ENCODE data around the gene TMEM121. TPM values are rescaled to one million over a fixed set of nuclear protein-coding genes. Genes with fewer than 3 reads are reported as not detected.
"Not testable (repeated sequence)": the region's sequence is repeated elsewhere in the genome, so short reads cannot be mapped to it uniquely, and the experiment has no call there.

TMEM121 gene
- total RNA-seq, 1 experiment from 2014 or later = not detected

DNA sequence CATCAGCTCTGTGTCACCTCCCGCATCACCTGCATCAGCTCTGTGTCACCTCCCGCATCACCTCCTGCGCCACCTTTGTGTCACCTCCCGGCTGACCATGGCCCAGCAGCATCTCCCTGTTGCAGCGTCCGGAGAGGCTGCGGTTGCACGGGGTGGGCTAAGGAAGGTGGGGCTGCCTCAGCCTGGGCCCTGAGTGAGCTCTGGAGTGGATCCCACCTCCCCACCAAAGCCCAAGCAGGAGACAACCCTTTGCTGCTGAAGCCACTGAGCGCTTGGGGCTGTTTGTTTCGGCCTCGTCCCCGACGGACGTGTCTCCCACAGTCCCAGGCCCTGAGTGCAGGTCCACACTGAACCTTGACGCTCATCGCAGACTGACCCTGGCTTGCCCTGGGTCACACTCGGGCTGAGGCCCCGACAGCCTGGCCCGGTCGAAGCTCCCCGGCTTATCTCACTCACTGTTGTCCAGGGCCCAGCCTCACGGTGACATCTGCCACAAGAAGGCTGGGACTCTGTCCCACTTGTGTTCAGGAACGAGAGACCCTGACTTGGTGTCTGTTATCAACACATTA, 12.2 kb downstream of the TMEM121 start:
- Histone ChIP-seq H4K20me1 (ENCODE audit: insufficient read depth, low read depth, low read length) (no peaks in the 10 kb centered on the region; the same call in 1 of the 2 replicates), H3K27ac (ENCODE audit: low read length) (no peak overlapping the region), H3K9me2 (replicated peaks; ENCODE audit: insufficient read depth, low read length) (no peaks in the 10 kb centered on the region), H3K27me3 (ENCODE audit: low read length) (peaks cover 1% of the 10 kb centered on the region; the same call in 1 of the 2 replicates), H3K9ac (ENCODE audit: low read length) (no peak overlapping the region), H3K36me3 (ENCODE audit: insufficient read depth, low read length) (no peaks in the 10 kb centered on the region), H3K4me1 (ENCODE audit: low read length) (no peaks in the 10 kb centered on the region), H3K79me2 (ENCODE audit: low read length) (no peaks in the 10 kb centered on the region), H3K9me3 (ENCODE audit: low read length) (peaks cover 8% of the 10 kb centered on the region), H3K4me2 (ENCODE audit: low read depth, low read length, poor library complexity, severe bottlenecking) (no peak overlapping the region), H3K4me3 (ENCODE audit: low read length) (no peak overlapping the region), H2AFZ (ENCODE audit: low read length) (no peak overlapping the region)
- DNase-seq = no peak

DNA sequence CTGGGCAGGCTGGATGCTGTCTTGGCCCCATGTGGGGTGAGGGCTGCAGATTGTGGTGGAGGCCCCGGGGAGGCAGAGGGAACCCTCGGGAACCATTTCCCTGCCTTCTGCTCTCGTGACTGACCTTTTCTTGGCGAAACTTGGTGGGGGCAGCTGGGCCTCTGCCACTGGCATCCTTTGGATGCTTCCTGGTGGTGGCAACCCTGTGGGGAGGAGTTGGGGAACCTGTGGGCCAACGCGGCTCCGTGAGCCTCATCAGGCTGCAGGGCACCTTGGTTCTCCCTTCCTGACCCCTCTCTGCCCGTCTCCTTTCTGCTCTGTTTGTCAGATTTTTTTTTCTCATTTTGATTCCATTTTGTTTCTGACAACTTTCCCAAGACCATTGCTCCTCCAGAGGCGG, 14.4 kb downstream of the TMEM121 start:
- Histone ChIP-seq H3K9me3 (ENCODE audit: low read length) (peaks cover 10% of the 10 kb centered on the region), H2AFZ (ENCODE audit: low read length) (no peak overlapping the region), H3K36me3 (ENCODE audit: insufficient read depth, low read length) (no peaks in the 10 kb centered on the region), H3K4me3 (ENCODE audit: low read length) (no peak overlapping the region), H3K4me2 (ENCODE audit: low read depth, low read length, poor library complexity, severe bottlenecking) (no peak overlapping the region), H3K9ac (ENCODE audit: low read length) (no peak overlapping the region), H3K27me3 (ENCODE audit: low read length) (peaks cover 4% of the 10 kb centered on the region; the same call in 1 of the 2 replicates), H3K9me2 (replicated peaks; ENCODE audit: insufficient read depth, low read length) (no peaks in the 10 kb centered on the region), H3K4me1 (ENCODE audit: low read length) (no peaks in the 10 kb centered on the region), H4K20me1 (ENCODE audit: insufficient read depth, low read depth, low read length) (no peaks in the 10 kb centered on the region; the same call in 1 of the 2 replicates), H3K27ac (ENCODE audit: low read length) (no peak overlapping the region), H3K79me2 (ENCODE audit: low read length) (no peaks in the 10 kb centered on the region)
- DNase-seq = no peak

DNA sequence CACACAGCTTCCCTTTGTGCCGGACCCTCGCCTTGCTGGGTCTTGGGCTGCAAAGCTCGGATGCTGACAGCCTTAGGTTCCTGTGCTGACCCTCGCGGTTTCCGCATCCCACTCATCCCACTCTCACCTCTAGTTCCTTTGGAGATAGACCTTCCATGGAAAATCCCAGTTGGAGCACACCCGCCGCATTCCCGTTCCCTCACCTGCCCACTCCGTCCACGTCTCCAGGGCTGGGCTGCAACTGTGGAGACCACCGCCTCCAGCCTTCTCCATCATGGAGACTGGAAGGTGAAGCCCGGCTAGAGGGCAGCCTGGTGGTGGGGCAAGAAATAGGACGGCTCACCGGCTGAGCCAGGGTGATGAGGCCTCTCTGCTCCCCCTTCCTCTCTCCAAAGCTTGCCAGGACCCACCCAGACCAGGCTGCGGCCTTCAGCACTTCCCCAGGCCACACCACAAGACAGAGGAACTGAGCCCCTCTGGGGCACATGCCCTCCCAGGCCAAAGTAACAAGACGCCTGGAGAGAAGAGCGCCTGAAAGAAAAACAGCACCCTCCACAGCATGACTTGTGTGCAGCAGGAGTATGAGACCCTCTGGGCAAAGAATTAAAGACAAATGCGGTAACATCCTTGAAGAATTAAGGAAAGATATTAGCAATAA, 15.0 kb downstream of the TMEM121 start:
- DNase-seq = no peak
- Histone ChIP-seq H3K9me3 (ENCODE audit: low read length) (peaks cover 10% of the 10 kb centered on the region), H3K79me2 (ENCODE audit: low read length) (no peaks in the 10 kb centered on the region), H3K27ac (ENCODE audit: low read length) (no peak overlapping the region), H3K4me3 (ENCODE audit: low read length) (no peak overlapping the region), H3K4me2 (ENCODE audit: low read depth, low read length, poor library complexity, severe bottlenecking) (no peak overlapping the region), H2AFZ (ENCODE audit: low read length) (no peak overlapping the region), H3K4me1 (ENCODE audit: low read length) (no peaks in the 10 kb centered on the region), H3K9me2 (replicated peaks; ENCODE audit: insufficient read depth, low read length) (no peaks in the 10 kb centered on the region), H3K36me3 (ENCODE audit: insufficient read depth, low read length) (no peaks in the 10 kb centered on the region), H3K9ac (ENCODE audit: low read length) (no peak overlapping the region), H4K20me1 (ENCODE audit: insufficient read depth, low read depth, low read length) (no peaks in the 10 kb centered on the region; the same call in 1 of the 2 replicates), H3K27me3 (ENCODE audit: low read length) (peaks cover 4% of the 10 kb centered on the region; the same call in 1 of the 2 replicates)

DNA sequence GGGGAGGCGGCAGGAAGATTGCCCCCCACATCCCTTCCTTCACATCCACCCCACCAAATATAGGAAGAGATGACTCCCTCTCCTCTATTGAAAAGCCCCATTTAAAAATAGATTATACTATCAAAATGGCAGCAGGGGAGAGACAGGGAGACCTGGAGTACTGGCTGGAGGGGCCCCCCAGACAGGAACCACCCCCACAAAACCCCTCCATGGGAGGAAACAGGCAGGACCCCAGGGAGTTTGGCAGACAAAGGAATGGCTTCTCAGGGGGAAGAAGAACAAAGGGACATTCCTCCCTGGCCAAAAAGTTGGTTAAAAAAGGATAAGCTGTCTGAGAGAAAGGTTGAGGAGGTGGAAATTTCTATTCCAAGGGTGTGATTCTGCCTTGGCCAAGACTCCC, 19.3 kb downstream of the TMEM121 start:
- not testable (repeated sequence) for H3K4me2 ChIP-seq (ENCODE audit: low read depth, low read length, poor library complexity, severe bottlenecking); H3K27ac ChIP-seq (ENCODE audit: low read length); H4K20me1 ChIP-seq (ENCODE audit: insufficient read depth, low read depth, low read length); H3K4me3 ChIP-seq (ENCODE audit: low read length); H3K36me3 ChIP-seq (ENCODE audit: insufficient read depth, low read length); DNase-seq; H3K9ac ChIP-seq (ENCODE audit: low read length); H3K27me3 ChIP-seq (ENCODE audit: low read length); H2AFZ ChIP-seq (ENCODE audit: low read length); H3K9me2 ChIP-seq (replicated peaks; ENCODE audit: insufficient read depth, low read length); H3K79me2 ChIP-seq (ENCODE audit: low read length); H3K4me1 ChIP-seq (ENCODE audit: low read length)
- peaks cover 13% of the 10 kb centered on the region for H3K9me3 ChIP-seq (ENCODE audit: low read length)

DNA sequence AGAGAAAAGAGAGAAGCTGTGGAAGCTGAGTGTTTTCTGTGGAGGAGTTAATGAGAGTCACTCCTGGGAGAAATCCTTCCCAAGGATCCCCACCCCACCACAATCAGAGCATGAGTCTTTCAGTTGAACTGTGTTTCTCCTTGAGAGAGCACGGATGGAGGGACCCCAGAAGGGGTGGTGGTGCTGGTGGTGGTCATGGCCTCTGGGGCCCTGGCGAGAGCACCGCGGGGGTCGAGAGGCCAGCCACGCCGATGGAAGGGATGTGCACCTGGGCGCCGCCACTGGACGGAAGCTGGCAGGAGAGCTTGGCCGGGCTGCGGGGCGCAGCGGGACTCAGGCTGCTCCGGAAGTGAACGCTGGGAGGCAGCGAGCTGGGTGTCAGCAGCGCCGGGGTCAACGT, 20.0 kb downstream of the TMEM121 start:
- H2AFZ ChIP-seq (ENCODE audit: low read length); H3K4me3 ChIP-seq (ENCODE audit: low read length); H3K27ac ChIP-seq (ENCODE audit: low read length); H3K79me2 ChIP-seq (ENCODE audit: low read length); H3K4me2 ChIP-seq (ENCODE audit: low read depth, low read length, poor library complexity, severe bottlenecking); DNase-seq; H3K4me1 ChIP-seq (ENCODE audit: low read length); H3K27me3 ChIP-seq (ENCODE audit: low read length); H3K36me3 ChIP-seq (ENCODE audit: insufficient read depth, low read length); H4K20me1 ChIP-seq (ENCODE audit: insufficient read depth, low read depth, low read length); H3K9ac ChIP-seq (ENCODE audit: low read length); H3K9me2 ChIP-seq (replicated peaks; ENCODE audit: insufficient read depth, low read length): not testable (repeated sequence)
- peaks cover 13% of the 10 kb centered on the region for H3K9me3 ChIP-seq (ENCODE audit: low read length)

DNA sequence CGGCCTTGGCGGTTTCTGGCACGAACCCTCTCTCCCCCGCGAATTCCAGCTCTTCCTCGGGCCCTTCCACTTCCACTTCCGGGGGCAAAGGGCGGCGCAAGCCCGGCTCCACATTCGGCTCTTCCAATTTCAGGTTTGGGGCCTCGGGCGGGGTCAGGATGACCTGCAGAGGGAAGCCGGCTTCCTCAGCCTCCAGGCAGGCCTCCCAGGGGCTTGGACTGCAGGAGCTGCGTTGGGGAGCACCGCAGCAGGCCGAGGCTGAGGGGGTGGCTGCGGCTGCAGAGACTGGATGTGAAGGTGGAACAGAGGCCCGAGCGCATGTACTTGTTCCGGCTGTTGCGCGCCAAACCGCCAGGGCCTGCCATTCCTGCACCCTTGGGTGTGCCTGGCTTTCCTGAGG, 20.7 kb downstream of the TMEM121 start:
- H3K79me2 ChIP-seq (ENCODE audit: low read length); H3K27ac ChIP-seq (ENCODE audit: low read length); H3K9me2 ChIP-seq (replicated peaks; ENCODE audit: insufficient read depth, low read length); H2AFZ ChIP-seq (ENCODE audit: low read length); H3K4me3 ChIP-seq (ENCODE audit: low read length); DNase-seq; H3K27me3 ChIP-seq (ENCODE audit: low read length); H3K9ac ChIP-seq (ENCODE audit: low read length); H3K4me2 ChIP-seq (ENCODE audit: low read depth, low read length, poor library complexity, severe bottlenecking); H3K36me3 ChIP-seq (ENCODE audit: insufficient read depth, low read length); H3K4me1 ChIP-seq (ENCODE audit: low read length); H4K20me1 ChIP-seq (ENCODE audit: insufficient read depth, low read depth, low read length): not testable (repeated sequence)
- peaks cover 13% of the 10 kb centered on the region for H3K9me3 ChIP-seq (ENCODE audit: low read length)

DNA sequence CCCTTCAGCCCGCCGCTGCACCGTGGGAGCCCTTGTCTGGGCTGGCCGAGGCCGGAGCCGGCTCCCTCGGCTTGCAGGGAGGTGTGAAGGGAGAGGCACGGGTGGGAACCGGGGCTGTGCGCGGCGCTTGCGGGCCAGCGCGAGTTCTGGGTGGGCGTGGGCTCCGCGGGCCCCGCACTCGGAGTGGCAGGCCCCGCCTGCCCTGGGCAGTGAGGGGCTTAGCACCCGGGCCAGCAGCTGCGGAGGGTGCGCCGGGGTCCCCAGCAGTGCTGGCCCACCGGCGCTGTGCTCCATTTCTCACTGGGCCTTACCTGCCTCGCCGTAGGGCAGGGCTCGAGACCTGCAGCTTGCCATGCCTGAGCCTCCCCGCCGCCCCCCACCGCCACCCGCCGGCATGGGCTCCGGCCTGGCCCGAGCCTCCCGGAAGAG, 21.4 kb downstream of the TMEM121 start:
- Histone ChIP-seq H4K20me1 (ENCODE audit: insufficient read depth, low read depth, low read length) (no peaks in the 10 kb centered on the region), H3K36me3 (ENCODE audit: insufficient read depth, low read length) (no peaks in the 10 kb centered on the region), H3K4me1 (ENCODE audit: low read length) (no peaks in the 10 kb centered on the region), H3K79me2 (ENCODE audit: low read length) (no peaks in the 10 kb centered on the region), H3K9me2 (replicated peaks; ENCODE audit: insufficient read depth, low read length) (no peaks in the 10 kb centered on the region), H3K9me3 (ENCODE audit: low read length) (peaks cover 13% of the 10 kb centered on the region), H2AFZ (ENCODE audit: low read length) (no peak overlapping the region), H3K27me3 (ENCODE audit: low read length) (peaks cover 4% of the 10 kb centered on the region; the same call in 1 of the 2 replicates), H3K4me3 (ENCODE audit: low read length) (no peak overlapping the region), H3K9ac (ENCODE audit: low read length) (no peak overlapping the region), H3K27ac (ENCODE audit: low read length) (no peak overlapping the region), H3K4me2 (ENCODE audit: low read depth, low read length, poor library complexity, severe bottlenecking) (no peak overlapping the region)
- DNase-seq = no peak

DNA sequence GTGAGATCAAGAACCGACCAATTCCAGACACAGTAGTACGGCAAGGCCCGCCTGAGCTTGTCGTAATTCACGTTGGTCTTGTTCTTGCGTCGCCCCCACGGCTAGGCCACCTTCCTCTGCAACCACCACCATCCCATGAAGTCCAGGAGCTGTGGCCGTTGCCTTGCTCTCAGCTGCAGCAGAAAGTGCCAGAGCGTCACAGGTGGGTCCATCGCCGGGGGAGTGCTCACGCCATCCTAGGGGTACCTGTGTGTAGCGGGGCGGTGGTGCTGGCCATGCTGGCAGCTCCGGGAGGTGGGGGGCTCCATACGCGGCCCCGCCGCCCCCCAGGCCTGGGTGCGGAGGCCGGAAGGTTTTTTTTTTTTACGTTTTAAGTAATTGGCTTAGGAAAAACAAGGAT, 23.1 kb downstream of the TMEM121 start:
- H2AFZ ChIP-seq (ENCODE audit: low read length) = no peak overlapping the region
- no peaks in the 10 kb centered on the region for H3K27me3 ChIP-seq (ENCODE audit: low read length)
- H3K36me3 ChIP-seq (ENCODE audit: insufficient read depth, low read length) = no peaks in the 10 kb centered on the region

More for the DNA sequence above, 23.1 kb downstream of the TMEM121 start:
- H3K27ac ChIP-seq (ENCODE audit: low read length) = no peak overlapping the region
- H3K79me2 ChIP-seq (ENCODE audit: low read length) = no peaks in the 10 kb centered on the region
- DNase-seq = no peak
- no peaks in the 10 kb centered on the region for H4K20me1 ChIP-seq (ENCODE audit: insufficient read depth, low read depth, low read length)
- H3K4me2 ChIP-seq (ENCODE audit: low read depth, low read length, poor library complexity, severe bottlenecking) = no peak overlapping the region
- no peaks in the 10 kb centered on the region for H3K4me1 ChIP-seq (ENCODE audit: low read length)
- H3K9ac ChIP-seq (ENCODE audit: low read length) = no peak overlapping the region
- H3K4me3 ChIP-seq (ENCODE audit: low read length) = no peak overlapping the region
- no peaks in the 10 kb centered on the region for H3K9me2 ChIP-seq (replicated peaks; ENCODE audit: insufficient read depth, low read length)
- H3K9me3 ChIP-seq (ENCODE audit: low read length) = peaks cover 4% of the 10 kb centered on the region; the same call in 1 of the 2 replicates
